GM12878 (cell line): Measurements from ENCODE around the gene GLG1. TPM values are rescaled to one million over a fixed set of nuclear protein-coding genes. Genes with fewer than 3 reads are reported as not detected.

Source experiments
- ASH2L ChIP-seq: fragments of 300-600, 200-600 bp; sonication (generic); IDR thresholded peaks from 2 replicates; pipeline ENCODE4 v1.6.1; 2017; ENCODE audit warnings: low read depth, mild to moderate bottlenecking, borderline replicate concordance
- ATF2 ChIP-seq: IDR thresholded peaks from 2 replicates; pipeline ENCODE4 v1.6.1; 2012; ENCODE audit warnings: low read length, inconsistent platforms
- ATF7 ChIP-seq: fragments of 450-650 bp; IDR thresholded peaks from 2 replicates; pipeline ENCODE4 v1.6.1; 2016; ENCODE audit warnings: low read depth, mild to moderate bottlenecking
- BCL11A ChIP-seq: IDR thresholded peaks from 2 replicates; pipeline ENCODE4 v1.6.1; 2011; ENCODE audit warnings: low read depth, low read length
- BRCA1 ChIP-seq: IDR thresholded peaks from 2 replicates; pipeline ENCODE4 v1.6.1; 2011; ENCODE audit warnings: low read depth, low read length, improper control_type of control experiment
- CEBPB ChIP-seq, 2 experiments: fragments of 150-350 bp in 1 of 2; IDR thresholded peaks; 2 replicates each; pipeline ENCODE4 v1.6.1; 2012 to 2014; ENCODE audit warnings: low read depth in 2 of 2, low read length in 2 of 2, borderline replicate concordance in 1 of 2, inconsistent platforms in 1 of 2
- ELK1 ChIP-seq: IDR thresholded peaks from 2 replicates; pipeline ENCODE4 v1.6.1; 2012; ENCODE audit warnings: low read depth, low read length, improper control_type of control experiment
- ETV6 ChIP-seq, 2 experiments: fragments of 450-650 bp in 1 of 2; IDR thresholded peaks in 1 of 2; conservative IDR thresholded peaks in 1 of 2; 2 replicates each; pipeline ENCODE4 v1.6.1; 2014; ENCODE audit warnings: antibody characterized with exemption in 1 of 2, borderline replicate concordance in 1 of 2, low read depth in 1 of 2, mild to moderate bottlenecking in 1 of 2, moderate library complexity in 1 of 2
- EZH2 ChIP-seq: IDR thresholded peaks from 2 replicates; pipeline ENCODE4 v1.6.1; 2012; ENCODE audit warnings: low read depth, mild to moderate bottlenecking, control low read depth, inconsistent platforms, low read length, borderline replicate concordance; ENCODE audit not compliant: control insufficient read depth
- FOS ChIP-seq: IDR thresholded peaks from 3 replicates; pipeline ENCODE4 v1.6.1; 2011; ENCODE audit warnings: borderline replicate concordance; ENCODE audit not compliant: insufficient read length; ENCODE audit errors: extremely low read depth
- FOXM1 ChIP-seq: IDR thresholded peaks from 2 replicates; pipeline ENCODE4 v1.6.1; 2012; ENCODE audit warnings: low read depth, mild to moderate bottlenecking, inconsistent platforms, low read length, moderate library complexity
- IKZF1 ChIP-seq: fragments of 450-650 bp; conservative IDR thresholded peaks from 2 replicates; pipeline ENCODE4 v1.6.1; 2017; ENCODE audit warnings: antibody characterized with exemption, mild to moderate bottlenecking
- JUNB ChIP-seq: IDR thresholded peaks from 2 replicates; pipeline ENCODE4 v1.6.1; 2016; ENCODE audit warnings: antibody characterized with exemption, mild to moderate bottlenecking
- NFIC ChIP-seq: IDR thresholded peaks from 2 replicates; pipeline ENCODE4 v1.6.1; 2012; ENCODE audit warnings: low read depth, mild to moderate bottlenecking, inconsistent platforms, low read length, moderate library complexity
- NFXL1 ChIP-seq: fragments of 450-650 bp; IDR thresholded peaks from 2 replicates; pipeline ENCODE4 v1.6.1; 2017; ENCODE audit warnings: antibody characterized with exemption, mild to moderate bottlenecking, borderline replicate concordance
- NR2C1 ChIP-seq: fragments of 450-650 bp; IDR thresholded peaks from 2 replicates; pipeline ENCODE4 v1.6.1; 2017; ENCODE audit warnings: antibody characterized with exemption, mild to moderate bottlenecking, moderate library complexity
- PML ChIP-seq: IDR thresholded peaks from 2 replicates; pipeline ENCODE4 v1.6.1; 2012; ENCODE audit warnings: low read length, inconsistent platforms
- SKIL ChIP-seq: fragments of 450-650 bp; IDR thresholded peaks from 2 replicates; pipeline ENCODE4 v1.6.1; 2017; ENCODE audit warnings: mild to moderate bottlenecking, low read depth, inconsistent platforms; ENCODE audit not compliant: poor library complexity, severe bottlenecking
- SMARCA5 ChIP-seq: fragments of 450-650 bp; IDR thresholded peaks from 2 replicates; pipeline ENCODE4 v1.6.1; 2017; ENCODE audit warnings: mild to moderate bottlenecking
- SRF ChIP-seq, 2 experiments: IDR thresholded peaks; 2 replicates each; pipeline ENCODE4 v1.6.1; 2011; ENCODE audit warnings: low read depth in 2 of 2, low read length in 2 of 2, mild to moderate bottlenecking in 1 of 2, moderate library complexity in 1 of 2
- SUPT20H ChIP-seq: IDR thresholded peaks from 2 replicates; pipeline ENCODE4 v1.6.1; 2011; ENCODE audit warnings: low read depth, mild to moderate bottlenecking, low read length, moderate library complexity, borderline replicate concordance; ENCODE audit not compliant: control insufficient read depth
- SUZ12 ChIP-seq: fragments of 200-600 bp; sonication (generic); IDR thresholded peaks from one replicate; pipeline ENCODE4 v1.6.1; 2018; ENCODE audit warnings: antibody characterized with exemption, mild to moderate bottlenecking; ENCODE audit not compliant: unreplicated experiment
- TCF12 ChIP-seq: IDR thresholded peaks from 2 replicates; pipeline ENCODE4 v1.6.1; 2011; ENCODE audit warnings: low read depth, mild to moderate bottlenecking, low read length
- USF2 ChIP-seq: IDR thresholded peaks from 2 replicates; pipeline ENCODE4 v1.6.1; 2011; ENCODE audit warnings: low read depth, low read length, improper control_type of control experiment, borderline replicate concordance
- ZNF217 ChIP-seq: fragments of 450-650 bp; IDR thresholded peaks from 2 replicates; pipeline ENCODE4 v1.6.1; 2017; ENCODE audit warnings: antibody characterized with exemption, mild to moderate bottlenecking
- ZNF24 ChIP-seq: fragments of 450-650 bp; IDR thresholded peaks from 2 replicates; pipeline ENCODE4 v1.6.1; 2017; ENCODE audit warnings: antibody characterized with exemption, mild to moderate bottlenecking
- polyA plus RNA-seq, 11 experiments: library from polyadenylated mRNA; depleted of rRNA in 4 of 11; unstranded in 6 of 11; stranded (reverse) in 5 of 11; fragments of >200 nt; fragmentation: Nextera tagmentation in 4 of 11; fragmentation: Illumina TruSeq in 1 of 11; extraction: Ambion mirVana in 4 of 11; extraction: Trizol in 1 of 11; gene quantifications; 1 replicate in 1 of 11; 2 replicates in 10 of 11; pipeline versions ENCODE4 v1.2.1 to v1.2.3, GENCODE V29; 2011 to 2016; ENCODE audit warnings: inconsistent platforms in 2 of 11, missing spikeins in 2 of 11, low read depth in 1 of 11
- total RNA-seq, 4 experiments: library from RNA; depleted of rRNA in 3 of 4; stranded (reverse); fragments of >200 nt in 3 of 4; fragmentation: Illumina TruSeq in 1 of 4; extraction: Trizol in 1 of 4; gene quantifications; 2 replicates each; pipeline versions ENCODE4 v1.2.1 to v1.2.3, GENCODE V29; 2013 to 2021

The GLG1 gene
- total and polyA plus RNA-seq, 10 of the 15 experiments (the other 5 are each of a cell fraction or from before 2014, with no cell fraction given) = 7.6 to 49.4 (median 28.2) TPM

- no peak for TF ChIP-seq USF2
- peak; percentile 49; the same call in 1 of the 2 replicates for TF ChIP-seq SMARCA5
- TF ChIP-seq EZH2 = no peak
- TF ChIP-seq ATF7 = peak; percentile 75
- peak; percentile 50; the same call in 1 of the 2 replicates for TF ChIP-seq ATF2
- no peak for TF ChIP-seq SRF (IDR thresholded peaks at IDR 0.05; ENCODE audit: low read depth in 2 of 2, low read length in 2 of 2)
- TF ChIP-seq ZNF24 = no peak
- TF ChIP-seq ASH2L = no peak
- no peak for TF ChIP-seq IKZF1
- TF ChIP-seq FOXM1 = peak; percentile 28; the same call in 1 of the 2 replicates
- TF ChIP-seq BCL11A = 0 out of 2 replicates have a peak, but pooled peaks have one; percentile 33
- no peak for TF ChIP-seq CEBPB (IDR thresholded peaks at IDR 0.05; ENCODE audit: borderline replicate concordance in 1 of 2, low read depth in 2 of 2, low read length in 2 of 2)
- TF ChIP-seq PML = peak; percentile 44; the same call in 1 of the 2 replicates
- peak; percentile 70; the same call in 1 of the 2 replicates for TF ChIP-seq ZNF217
- TF ChIP-seq FOS = no peak
- TF ChIP-seq TCF12 = no peak
- TF ChIP-seq SUZ12 = no peak
- no peak for TF ChIP-seq SKIL
- TF ChIP-seq ELK1 = no peak
- TF ChIP-seq NR2C1 = no peak
- TF ChIP-seq NFIC = peak; percentile 51; the same call in 1 of the 2 replicates
- TF ChIP-seq JUNB = peak; percentile 88
- no peak for TF ChIP-seq BRCA1
- no peak for TF ChIP-seq NFXL1
- no peak for TF ChIP-seq SUPT20H
- 0 out of 4 replicates have a peak, but pooled peaks of 1 of the 2 experiments have one; percentile 25 for TF ChIP-seq ETV6 (conservative IDR thresholded peaks at IDR 0.05 in 1 of 2, IDR thresholded peaks at IDR 0.05 in 1 of 2; ENCODE audit: borderline replicate concordance in 1 of 2, low read depth in 1 of 2)
- TF ChIP-seq, all 136 proteins: peak for 15
Observed at GRCh38 chr16:74577882-74578366, 29.0 kb downstream of the GLG1 start (continued).
